ENCODE data around the gene UMODL1. TPM values are rescaled to one million over a fixed set of nuclear protein-coding genes. Genes with fewer than 3 reads are reported as not detected.

The UMODL1 gene
- total and polyA plus RNA-seq, 2 donors (not counting 3 experiments of a cell fraction or from before 2014, with no cell fraction given), result not detected

GRCh38 chr21:42101246-42101645 is 30.1 kb downstream of the UMODL1 start:
- CTCF ChIA-PET, result no interaction called here
- DNase-seq (ENCODE audit: low read depth, low spot score), result no peak
- Histone ChIP-seq H4K20me1 (replicated peaks; ENCODE audit: control insufficient read depth, extremely low read depth, insufficient read depth, low read length) (no peaks in the 10 kb centered on the region), H3K27ac (ENCODE audit: insufficient read depth, low read depth, low read length) (no peak overlapping the region), H3K4me1 (ENCODE audit: control insufficient read depth, extremely low read depth, insufficient read depth, low read length) (peaks cover 13% of the 10 kb centered on the region), H3K79me2 (ENCODE audit: control insufficient read depth, insufficient read depth, low read length) (no peaks in the 10 kb centered on the region), H3K9me3 (replicated peaks; ENCODE audit: control insufficient read depth, insufficient read depth, low read length) (no peaks in the 10 kb centered on the region), H3K4me2 (ENCODE audit: insufficient read depth, low read length) (no peak overlapping the region), H3K9ac (replicated peaks; ENCODE audit: extremely low read depth, insufficient read depth, low read length) (no peak overlapping the region), H3K9me1 (replicated peaks; ENCODE audit: control insufficient read depth, extremely low read depth, insufficient read depth, low read length) (no peaks in the 10 kb centered on the region), H3K27me3 (ENCODE audit: control insufficient read depth in 2 of 2, insufficient read depth in 2 of 2, low read length in 2 of 2) (peaks cover 4 to 11% of the 10 kb centered on the region in 2 experiments), H3K36me3 (ENCODE audit: control insufficient read depth in 2 of 2, extremely low read depth in 1 of 2, insufficient read depth in 2 of 2, low read length in 2 of 2) (no peaks in the 10 kb centered on the region), H3K4me3 (replicated peaks in 1 of 3; ENCODE audit: insufficient read depth in 1 of 3, low read depth in 1 of 3, low read length in 3 of 3) (no peak overlapping the region), H2AFZ (ENCODE audit: low read depth, low read length) (no peak overlapping the region)
- POLR2A ChIA-PET, result no interaction called here
- TF ChIP-seq JUN (IDR thresholded peaks at IDR 0.05; ENCODE audit: borderline replicate concordance, insufficient read depth, insufficient read length, low read depth) (no peak), GATA2 (IDR thresholded peaks at IDR 0.05; ENCODE audit: insufficient read depth, insufficient read length, low read depth, low read length) (no peak)
- FAIRE-seq, result no peak
- dilution Hi-C loops (cut with MboI; ENCODE audit: extremely low pct_ligation_motif_present, low sequenced_read_pairs) (no loop called here), intact Hi-C loops (cut with micrococcal nuclease) (no loop called here)
- BruUV-seq (replicated peaks), result no TSS peak

GRCh38 chr21:42102076-42102475 is 31.0 kb downstream of the UMODL1 start:
- Histone ChIP-seq H4K20me1 (replicated peaks; ENCODE audit: control insufficient read depth, extremely low read depth, insufficient read depth, low read length) (no peaks in the 10 kb centered on the region), H2AFZ (ENCODE audit: low read depth, low read length) (no peak overlapping the region), H3K27me3 (ENCODE audit: control insufficient read depth in 2 of 2, insufficient read depth in 2 of 2, low read length in 2 of 2) (peaks cover 4 to 11% of the 10 kb centered on the region in 2 experiments), H3K9me3 (replicated peaks; ENCODE audit: control insufficient read depth, insufficient read depth, low read length) (no peaks in the 10 kb centered on the region), H3K9ac (replicated peaks; ENCODE audit: extremely low read depth, insufficient read depth, low read length) (no peak overlapping the region), H3K36me3 (ENCODE audit: control insufficient read depth in 2 of 2, extremely low read depth in 1 of 2, insufficient read depth in 2 of 2, low read length in 2 of 2) (no peaks in the 10 kb centered on the region), H3K79me2 (ENCODE audit: control insufficient read depth, insufficient read depth, low read length) (no peaks in the 10 kb centered on the region), H3K4me3 (replicated peaks in 1 of 3; ENCODE audit: insufficient read depth in 1 of 3, low read depth in 1 of 3, low read length in 3 of 3) (no peak overlapping the region), H3K4me2 (ENCODE audit: insufficient read depth, low read length) (no peak overlapping the region), H3K27ac (ENCODE audit: insufficient read depth, low read depth, low read length) (no peak overlapping the region), H3K9me1 (replicated peaks; ENCODE audit: control insufficient read depth, extremely low read depth, insufficient read depth, low read length) (no peaks in the 10 kb centered on the region), H3K4me1 (ENCODE audit: control insufficient read depth, extremely low read depth, insufficient read depth, low read length) (peaks cover 9% of the 10 kb centered on the region)
- no peak for FAIRE-seq
- intact Hi-C loops (cut with micrococcal nuclease) (no loop called here), dilution Hi-C loops (cut with MboI; ENCODE audit: extremely low pct_ligation_motif_present, low sequenced_read_pairs) (no loop called here)
- DNase-seq (ENCODE audit: low read depth, low spot score), result no peak
- BruUV-seq (replicated peaks), result no TSS peak
- ChIA-PET CTCF (interaction anchor here (0.9 to 1.1 kb wide), 2 partner anchors 15 to 169 kb away, joined by 3 read pairs; no protein-coding TSS in a partner anchor), POLR2A (no interaction called here)
- TF ChIP-seq MAX (IDR thresholded peaks at IDR 0.05; ENCODE audit: insufficient read depth, insufficient read length) (no peak), JUN (IDR thresholded peaks at IDR 0.05; ENCODE audit: borderline replicate concordance, insufficient read depth, insufficient read length, low read depth) (no peak), FOS (IDR thresholded peaks at IDR 0.05; ENCODE audit: borderline replicate concordance, insufficient read depth, low read length) (no peak), POLR2A (IDR thresholded peaks at IDR 0.05; ENCODE audit: low read depth, low read length) (no peak), EZH2 (IDR thresholded peaks at IDR 0.05; ENCODE audit: borderline replicate concordance, low read depth, low read length, severe bottlenecking) (no peak), POLR2AphosphoS5 (IDR thresholded peaks at IDR 0.05; ENCODE audit: insufficient read depth, low read depth, low read length) (no peak), MYC (IDR thresholded peaks at IDR 0.05; ENCODE audit: low read depth, low read length) (no peak), GATA2 (IDR thresholded peaks at IDR 0.05; ENCODE audit: insufficient read depth, insufficient read length, low read depth, low read length) (no peak)
- TF ChIP-seq, protein P1, sequence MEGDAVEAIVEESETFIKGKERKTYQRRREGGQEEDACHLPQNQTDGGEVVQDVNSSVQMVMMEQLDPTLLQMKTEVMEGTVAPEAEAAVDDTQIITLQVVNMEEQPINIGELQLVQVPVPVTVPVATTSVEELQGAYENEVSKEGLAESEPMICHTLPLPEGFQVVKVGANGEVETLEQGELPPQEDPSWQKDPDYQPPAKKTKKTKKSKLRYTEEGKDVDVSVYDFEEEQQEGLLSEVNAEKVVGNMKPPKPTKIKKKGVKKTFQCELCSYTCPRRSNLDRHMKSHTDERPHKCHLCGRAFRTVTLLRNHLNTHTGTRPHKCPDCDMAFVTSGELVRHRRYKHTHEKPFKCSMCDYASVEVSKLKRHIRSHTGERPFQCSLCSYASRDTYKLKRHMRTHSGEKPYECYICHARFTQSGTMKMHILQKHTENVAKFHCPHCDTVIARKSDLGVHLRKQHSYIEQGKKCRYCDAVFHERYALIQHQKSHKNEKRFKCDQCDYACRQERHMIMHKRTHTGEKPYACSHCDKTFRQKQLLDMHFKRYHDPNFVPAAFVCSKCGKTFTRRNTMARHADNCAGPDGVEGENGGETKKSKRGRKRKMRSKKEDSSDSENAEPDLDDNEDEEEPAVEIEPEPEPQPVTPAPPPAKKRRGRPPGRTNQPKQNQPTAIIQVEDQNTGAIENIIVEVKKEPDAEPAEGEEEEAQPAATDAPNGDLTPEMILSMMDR (IDR thresholded peaks at IDR 0.05; ENCODE audit: extremely low read depth in 1 of 2, insufficient read depth in 1 of 2, low read depth in 1 of 2, low read length in 2 of 2), result no peak

Measured in endothelial cell of umbilical vein (primary cell).